H9 (cell line): Measurements from ENCODE around the gene HEPHL1. TPM values are rescaled to one million over a fixed set of nuclear protein-coding genes. Genes with fewer than 3 reads are reported as not detected.

Source experiments
- DNase-seq: peaks from one replicate; pipeline ENCODE4 v3.0.0-alpha.2; 2017
- H2AFZ ChIP-seq: one replicate; pipeline ENCODE4 v1.6.1; 2013; ENCODE audit warnings: mild to moderate bottlenecking, low read length, control low read depth, moderate library complexity
- H2AK5ac ChIP-seq: 2 replicates; pipeline ENCODE4 v1.6.1; 2013; ENCODE audit warnings: low read length, control low read depth, mixed read lengths; ENCODE audit not compliant: insufficient read length
- H2BK120ac ChIP-seq: one replicate; pipeline ENCODE4 v1.6.1; 2013; ENCODE audit warnings: low read depth, mild to moderate bottlenecking, low read length, control low read depth, inconsistent platforms; ENCODE audit not compliant: poor library complexity, severe bottlenecking
- H2BK12ac ChIP-seq: 2 replicates; pipeline ENCODE4 v1.6.1; 2013; ENCODE audit warnings: low read length, control low read depth, mixed read lengths, low read depth; ENCODE audit not compliant: insufficient read length
- H2BK15ac ChIP-seq: 2 replicates; pipeline ENCODE4 v1.6.1; 2013; ENCODE audit warnings: low read depth, low read length, control low read depth
- H2BK20ac ChIP-seq: one replicate; pipeline ENCODE4 v1.6.1; 2013; ENCODE audit warnings: low read depth, mild to moderate bottlenecking, low read length, control low read depth, inconsistent platforms; ENCODE audit not compliant: poor library complexity, severe bottlenecking
- H2BK5ac ChIP-seq: 2 replicates; pipeline ENCODE4 v1.6.1; 2013; ENCODE audit warnings: low read length, control low read depth, mixed read lengths; ENCODE audit not compliant: insufficient read length
- H3K14ac ChIP-seq: 2 replicates; pipeline ENCODE4 v1.6.1; 2013; ENCODE audit warnings: low read length, control low read depth; ENCODE audit not compliant: insufficient read depth
- H3K18ac ChIP-seq: 2 replicates; pipeline ENCODE4 v1.6.1; 2013; ENCODE audit warnings: low read depth, mild to moderate bottlenecking, mixed read lengths, low read length, control low read depth; ENCODE audit not compliant: insufficient read length
- H3K23ac ChIP-seq: 2 replicates; pipeline ENCODE4 v1.6.1; 2013; ENCODE audit warnings: low read length, control low read depth, mixed read lengths, low read depth; ENCODE audit not compliant: insufficient read length
- H3K23me2 ChIP-seq: 2 replicates; pipeline ENCODE4 v1.6.1; 2013; ENCODE audit warnings: low read depth, mild to moderate bottlenecking, mixed read lengths, low read length, control low read depth; ENCODE audit not compliant: insufficient read length, poor library complexity, severe bottlenecking
- H3K27ac ChIP-seq: 2 replicates; pipeline ENCODE4 v1.5.1; 2013; ENCODE audit warnings: low read length, control low read depth, mixed read lengths, low read depth; ENCODE audit not compliant: insufficient read length
- H3K27me3 ChIP-seq: 2 replicates; pipeline ENCODE4 v1.6.1; 2013; ENCODE audit warnings: low read length, control low read depth, inconsistent platforms; ENCODE audit not compliant: insufficient read depth
- H3K4ac ChIP-seq: 2 replicates; pipeline ENCODE4 v1.6.1; 2013; ENCODE audit warnings: low read depth, mild to moderate bottlenecking, control low read depth, inconsistent platforms, low read length, moderate library complexity
- H3K4me1 ChIP-seq: 2 replicates; pipeline ENCODE4 v1.6.1; 2013; ENCODE audit warnings: low read length, control low read depth, inconsistent platforms; ENCODE audit not compliant: insufficient read depth
- H3K4me2 ChIP-seq: 2 replicates; pipeline ENCODE4 v1.6.1; 2013; ENCODE audit warnings: low read length, control low read depth, mixed read lengths; ENCODE audit not compliant: insufficient read length, insufficient read depth
- H3K56ac ChIP-seq: 2 replicates; pipeline ENCODE4 v1.6.1; 2013; ENCODE audit warnings: low read depth, mild to moderate bottlenecking, mixed read lengths, low read length, control low read depth; ENCODE audit not compliant: insufficient read length
- H3K79me1 ChIP-seq: 2 replicates; pipeline ENCODE4 v1.6.1; 2013; ENCODE audit warnings: low read depth, mild to moderate bottlenecking, moderate library complexity, low read length, control low read depth, inconsistent platforms; ENCODE audit not compliant: insufficient read depth, poor library complexity, severe bottlenecking
- H3K79me2 ChIP-seq: 2 replicates; pipeline ENCODE4 v1.6.1; 2013; ENCODE audit warnings: low read length, control low read depth, inconsistent platforms; ENCODE audit not compliant: insufficient read depth
- H3K9ac ChIP-seq: 2 replicates; pipeline ENCODE4 v1.6.1; 2013; ENCODE audit warnings: low read length, control low read depth, mixed read lengths; ENCODE audit not compliant: insufficient read length; ENCODE audit errors: extremely low read depth
- H3K9me3 ChIP-seq: one replicate; pipeline ENCODE4 v1.6.1; 2013; ENCODE audit warnings: low read depth, low read length, inconsistent platforms; ENCODE audit not compliant: control insufficient read depth
- H3T11ph ChIP-seq: one replicate; pipeline ENCODE4 v1.6.1; 2013; ENCODE audit warnings: mild to moderate bottlenecking, low read length, control low read depth, inconsistent platforms
- H4K20me1 ChIP-seq: one replicate; pipeline ENCODE4 v1.6.1; 2013; ENCODE audit not compliant: control insufficient read depth, insufficient read length, insufficient read depth
- H4K5ac ChIP-seq: 2 replicates; pipeline ENCODE4 v1.6.1; 2013; ENCODE audit warnings: low read depth, mild to moderate bottlenecking, mixed read lengths, low read length, control low read depth; ENCODE audit not compliant: insufficient read length
- H4K8ac ChIP-seq: replicated peaks from 2 replicates; pipeline ENCODE4 v1.6.1; 2013; ENCODE audit warnings: low read length, control low read depth, mixed read lengths, low read depth; ENCODE audit not compliant: insufficient read length
- H4K91ac ChIP-seq: 2 replicates; pipeline ENCODE4 v1.6.1; 2013; ENCODE audit warnings: low read depth, mild to moderate bottlenecking, moderate library complexity, mixed read lengths, low read length, control low read depth; ENCODE audit not compliant: insufficient read length
- H3K27ac Mint-ChIP-seq, 3 experiments: 2 replicates in 2 of 3; 3 replicates in 1 of 3; pipeline ENCODE4 v1.8.0; 2020 to 2021; ENCODE audit warnings: mixed read lengths in 3 of 3, mild to moderate bottlenecking in 1 of 3, moderate library complexity in 1 of 3
- H3K27me3 Mint-ChIP-seq: 2 replicates; pipeline ENCODE4 v1.8.0; 2021; ENCODE audit warnings: low read depth, mild to moderate bottlenecking, moderate library complexity, mixed read lengths
- H3K36me3 Mint-ChIP-seq, 3 experiments: 2 replicates in 2 of 3; 3 replicates in 1 of 3; pipeline ENCODE4 v1.8.0; 2020 to 2021; ENCODE audit warnings: low read depth in 3 of 3, mixed read lengths in 3 of 3; ENCODE audit not compliant: insufficient read depth in 1 of 3
- H3K4me1 Mint-ChIP-seq, 2 experiments: 2 replicates each; pipeline ENCODE4 v1.8.0; 2020; ENCODE audit warnings: mixed read lengths in 2 of 2
- H3K4me3 Mint-ChIP-seq, 2 experiments: 2 replicates in 1 of 2; 3 replicates in 1 of 2; pipeline ENCODE4 v1.8.0; 2020 to 2021; ENCODE audit warnings: mild to moderate bottlenecking in 2 of 2, mixed read lengths in 2 of 2, moderate library complexity in 1 of 2
- H3K9me3 Mint-ChIP-seq, 2 experiments: 2 replicates in 1 of 2; 3 replicates in 1 of 2; pipeline ENCODE4 v1.8.0; 2020; ENCODE audit warnings: mild to moderate bottlenecking in 2 of 2, mixed read lengths in 2 of 2, moderate library complexity in 1 of 2
- CTCF ChIP-seq: fragments of 200-600 bp; sonication (generic); conservative IDR thresholded peaks from 3 replicates; pipeline ENCODE4 v1.8.0; 2021; ENCODE audit warnings: antibody characterized with exemption, mild to moderate bottlenecking
- WGBS: extraction: QIAGEN DNeasy Blood & Tissue Kit; methylation state at CpG from one replicate; pipeline ENCODE4 v1.1.7; 2013; ENCODE audit warnings: missing lambda C conversion rate, low lambda C conversion rate, mixed read lengths; ENCODE audit not compliant: insufficient read length; ENCODE audit errors: extremely low coverage; 5-methylcytosine and 5-hydroxymethylcytosine counted together
- total RNA-seq: library from RNA; stranded (reverse); gene quantifications from 2 replicates; pipeline ENCODE4 v1.2.1, GENCODE V29; 2021

HEPHL1 gene
- total RNA-seq, 1 experiment from 2014 or later: not detected

DNA sequence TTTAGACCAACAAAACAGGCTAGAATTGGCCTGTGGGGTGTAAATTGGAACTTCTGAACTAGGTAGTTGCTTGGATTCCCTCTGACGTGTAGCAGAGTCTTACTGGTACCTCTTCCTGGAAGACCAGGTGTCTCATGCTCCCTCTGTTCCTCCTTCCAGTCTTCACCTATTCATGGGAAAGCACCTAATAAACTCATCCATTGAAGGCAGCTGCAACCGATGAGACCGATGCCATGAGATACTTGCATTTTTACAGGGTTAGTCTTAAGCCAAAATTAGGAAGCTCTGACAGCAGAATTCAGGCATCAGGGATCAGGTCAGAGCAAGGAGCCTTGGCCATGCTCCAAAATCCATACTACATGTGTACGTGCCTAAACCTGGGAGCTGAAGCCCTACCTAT is 13.2 kb upstream of the HEPHL1 start:
- no peaks in the 10 kb centered on the region for H3K79me2 ChIP-seq
- TF ChIP-seq CTCF: no peak

More for the DNA sequence above, 13.2 kb upstream of the HEPHL1 start:
- Histone ChIP-seq H4K91ac (no peak overlapping the region), H3K9me3 (no peaks in the 10 kb centered on the region), H3K9ac (no peak overlapping the region), H3K14ac (no peak overlapping the region), H3K56ac (no peak overlapping the region), H3K23ac (no peak overlapping the region), H3K23me2 (no peaks in the 10 kb centered on the region), H2AFZ (no peak overlapping the region), H2AK5ac (no peak overlapping the region), H2BK20ac (no peak overlapping the region), H2BK15ac (no peak overlapping the region), H3K4me1 (no peaks in the 10 kb centered on the region), H3K27ac (no peak overlapping the region), H2BK120ac (no peak overlapping the region), H4K8ac (no peak overlapping the region), H3K4me2 (no peak overlapping the region), H3K4ac (no peak overlapping the region), H2BK12ac (no peak overlapping the region), H4K5ac (no peak overlapping the region), H4K20me1 (no peaks in the 10 kb centered on the region), H3K27me3 (no peaks in the 10 kb centered on the region), H3K18ac (no peak overlapping the region), H2BK5ac (no peak overlapping the region), H3K79me1 (no peaks in the 10 kb centered on the region), H3T11ph (no peak overlapping the region)
- no peak overlapping the region for H3K27ac Mint-ChIP-seq
- H3K9me3 Mint-ChIP-seq: peaks cover 0 to 2% of the 10 kb centered on the region in 2 experiments; a peak in 3 of 5 replicates
- no peak overlapping the region for H3K4me3 Mint-ChIP-seq
- WGBS: no CpG with 5 or more reads among the region's 4 CpGs
- no peaks in the 10 kb centered on the region for H3K4me1 Mint-ChIP-seq
- H3K36me3 Mint-ChIP-seq: no peaks in the 10 kb centered on the region
- H3K27me3 Mint-ChIP-seq: peaks cover 10% of the 10 kb centered on the region
- DNase-seq: no peak
